Choroid plexus epithelial cell (primary cell): ENCODE results near the gene GK.
A peak's percentile ranks its signal among the peaks of the same experiment; 100 is the strongest.

ENCODE experiments used
- DNase-seq: peaks from one replicate; pipeline ENCODE4 v3.0.0-alpha.2; 2010; ENCODE audit warnings: low read depth
- H3K4me3 ChIP-seq: 2 replicates; pipeline ENCODE4 v1.5.1; 2011; ENCODE audit warnings: low read depth, mild to moderate bottlenecking, control low read depth, low read length, moderate library complexity
- TF ChIP-seq, protein P1 (sequence below): conservative IDR thresholded peaks from 2 replicates; pipeline ENCODE4 v1.5.1; 2011; ENCODE audit warnings: low read depth, mild to moderate bottlenecking, control low read depth, inconsistent platforms, low read length, moderate library complexity

The GK gene

DNA sequence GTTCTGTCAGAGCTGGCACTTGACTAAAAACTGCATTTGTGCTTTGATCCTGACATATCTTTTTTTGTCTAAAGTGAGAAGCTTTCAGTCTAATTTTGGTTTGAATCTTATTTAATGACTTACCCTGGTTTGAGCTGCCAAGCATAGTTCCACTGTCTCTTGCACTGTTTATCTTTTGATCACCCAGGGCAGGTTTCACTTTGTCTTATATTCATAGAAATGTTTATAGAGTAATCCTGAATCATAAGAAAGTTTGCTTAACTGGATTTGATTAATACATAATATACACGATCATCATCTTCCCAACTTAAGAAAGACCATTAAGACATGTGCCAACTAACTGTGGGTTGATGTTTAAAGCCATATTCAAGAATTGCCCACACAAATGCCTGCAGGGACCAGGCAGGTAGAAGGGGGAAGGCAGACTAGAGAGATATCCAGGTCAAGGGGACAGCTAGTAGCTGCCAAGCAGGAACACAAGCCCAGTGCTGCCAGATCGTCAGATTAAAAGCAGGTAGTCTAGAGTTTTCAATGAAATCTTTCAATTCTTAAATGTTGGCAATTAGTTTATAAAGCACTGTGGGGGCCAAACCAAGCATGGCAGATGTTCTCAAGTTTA lies 1.9 kb downstream of the GK start:
- no peak overlapping the region for H3K4me3 ChIP-seq
- no peak for DNase-seq
- TF ChIP-seq, protein P1, sequence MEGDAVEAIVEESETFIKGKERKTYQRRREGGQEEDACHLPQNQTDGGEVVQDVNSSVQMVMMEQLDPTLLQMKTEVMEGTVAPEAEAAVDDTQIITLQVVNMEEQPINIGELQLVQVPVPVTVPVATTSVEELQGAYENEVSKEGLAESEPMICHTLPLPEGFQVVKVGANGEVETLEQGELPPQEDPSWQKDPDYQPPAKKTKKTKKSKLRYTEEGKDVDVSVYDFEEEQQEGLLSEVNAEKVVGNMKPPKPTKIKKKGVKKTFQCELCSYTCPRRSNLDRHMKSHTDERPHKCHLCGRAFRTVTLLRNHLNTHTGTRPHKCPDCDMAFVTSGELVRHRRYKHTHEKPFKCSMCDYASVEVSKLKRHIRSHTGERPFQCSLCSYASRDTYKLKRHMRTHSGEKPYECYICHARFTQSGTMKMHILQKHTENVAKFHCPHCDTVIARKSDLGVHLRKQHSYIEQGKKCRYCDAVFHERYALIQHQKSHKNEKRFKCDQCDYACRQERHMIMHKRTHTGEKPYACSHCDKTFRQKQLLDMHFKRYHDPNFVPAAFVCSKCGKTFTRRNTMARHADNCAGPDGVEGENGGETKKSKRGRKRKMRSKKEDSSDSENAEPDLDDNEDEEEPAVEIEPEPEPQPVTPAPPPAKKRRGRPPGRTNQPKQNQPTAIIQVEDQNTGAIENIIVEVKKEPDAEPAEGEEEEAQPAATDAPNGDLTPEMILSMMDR = no peak

- H3K4me3 ChIP-seq = no peak overlapping the region
- TF ChIP-seq, protein P1 = no peak
These were observed 2.8 kb downstream of the GK start for GRCh38 chrX:30655991-30656390.

GRCh38 chrX:30657196-30658161 lies 4.3 kb downstream of the GK start:
- no peak overlapping the region for H3K4me3 ChIP-seq
- TF ChIP-seq, protein P1 = no peak
- peak; percentile 42 for DNase-seq

More at GRCh38 chrX:30655991-30656390, 2.8 kb downstream of the GK start:
- no peak for DNase-seq

GRCh38 chrX:30659421-30659820 lies 6.2 kb downstream of the GK start:
- peak; percentile 93 for DNase-seq
- H3K4me3 ChIP-seq = no peak overlapping the region

DNA sequence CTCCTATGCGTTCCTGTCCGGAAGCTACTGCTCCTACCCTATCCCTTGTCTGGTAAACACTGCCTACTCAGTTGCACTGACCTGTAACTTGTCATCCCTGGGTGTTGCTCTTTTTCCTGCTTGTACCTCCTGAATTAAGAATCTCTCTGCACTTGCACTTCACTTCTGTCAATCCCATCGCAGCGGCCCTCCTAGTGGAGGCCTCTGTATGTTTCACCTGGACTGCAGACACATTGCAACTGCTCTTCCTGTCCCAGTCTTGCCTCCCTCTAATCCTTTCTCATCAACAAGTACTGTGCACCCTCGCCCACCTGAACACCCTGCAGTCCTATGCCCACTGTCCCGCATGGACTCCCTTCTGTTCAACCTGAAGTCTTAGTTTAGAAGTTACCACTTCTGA lies 8.0 kb downstream of the GK start:
- H3K4me3 ChIP-seq = no peak overlapping the region
- TF ChIP-seq, protein P1 = no peak

More at GRCh38 chrX:30659421-30659820, 6.2 kb downstream of the GK start:
- TF ChIP-seq, protein P1 = no peak

DNA sequence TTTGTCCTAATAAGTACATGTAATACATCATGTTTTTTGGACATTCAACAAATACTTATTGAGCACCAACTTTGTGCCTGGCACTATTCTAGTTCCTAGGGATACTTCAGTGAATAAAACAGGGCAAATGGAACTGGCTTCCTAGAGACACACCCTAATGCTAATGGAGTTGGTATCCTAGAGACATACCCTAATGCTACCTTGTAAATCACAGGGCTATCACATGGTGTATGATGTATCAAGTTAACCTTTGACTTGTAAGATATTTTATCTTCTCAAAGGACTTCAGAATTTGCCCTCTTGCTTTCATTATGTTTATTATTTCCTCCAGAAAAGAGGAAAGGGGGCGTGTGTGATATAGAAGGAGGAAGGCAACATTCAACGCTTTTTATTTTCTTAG lies 10.1 kb downstream of the GK start:
- no peak for DNase-seq
- no peak overlapping the region for H3K4me3 ChIP-seq
- TF ChIP-seq, protein P1 = no peak

More for the DNA sequence above, 8.0 kb downstream of the GK start:
- DNase-seq = no peak
